Fibroblast of villous mesenchyme (primary cell): Measurements from ENCODE around the gene STAM. TPM values are rescaled to one million over a fixed set of nuclear protein-coding genes. Genes with fewer than 3 reads are reported as not detected.
A peak's percentile ranks its signal among the peaks of the same experiment; 100 is the strongest.

ENCODE experiments used
- DNase-seq: peaks from one replicate; pipeline ENCODE4 v3.0.0-alpha.2; 2010; ENCODE audit warnings: low read depth
- H3K4me3 ChIP-seq: 2 replicates; pipeline ENCODE4 v1.5.1; 2011; ENCODE audit warnings: low read depth, mild to moderate bottlenecking, low read length
- total RNA-seq: library from RNA; depleted of rRNA; stranded (reverse); fragments of >200 nt; gene quantifications from 2 replicates; pipeline ENCODE4 v1.2.3, GENCODE V29; 2012
- TF ChIP-seq, protein P1 (sequence below): IDR thresholded peaks from 2 replicates; pipeline ENCODE4 v1.5.1; 2012; ENCODE audit warnings: low read depth, mild to moderate bottlenecking, low read length; ENCODE audit not compliant: insufficient read depth

STAM gene
- total RNA-seq, 1 donor: 46.6 TPM

DNA sequence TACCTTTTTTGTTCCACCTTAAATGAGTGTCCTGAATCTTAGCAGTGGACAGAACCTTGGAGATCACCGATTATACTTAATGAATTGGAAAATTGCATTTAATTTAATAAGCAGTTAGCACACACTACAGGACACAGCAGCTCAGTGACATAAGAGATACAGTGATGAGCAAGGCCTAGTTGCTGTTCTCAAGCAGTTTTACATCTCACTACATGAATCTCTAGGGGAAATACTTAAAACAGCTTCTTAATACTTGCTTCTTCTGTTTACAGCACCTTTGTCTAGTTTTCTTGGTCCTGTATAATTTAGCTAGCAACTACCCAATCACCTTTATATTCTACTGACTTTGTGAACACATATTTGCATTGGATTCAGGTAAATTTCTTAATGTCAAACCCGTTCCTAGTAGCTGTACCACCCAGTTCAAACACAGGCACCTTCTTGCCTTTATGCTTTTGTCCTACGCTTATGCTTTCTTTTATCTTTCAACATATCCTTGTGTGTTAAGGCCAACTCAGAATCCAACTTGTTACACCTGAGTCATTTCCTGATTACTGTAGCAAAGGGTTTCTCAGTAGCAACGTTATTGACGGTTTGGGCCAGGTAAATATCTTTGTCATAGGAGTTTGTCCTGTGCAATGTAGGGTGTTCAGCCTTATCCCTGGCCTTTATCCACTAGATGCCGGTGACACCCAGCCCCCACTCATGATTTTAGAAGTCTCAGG, 1.8 kb downstream of the STAM start:
- H3K4me3 ChIP-seq: peak overlapping the region; percentile 97
- DNase-seq: no peak
- TF ChIP-seq, protein P1, sequence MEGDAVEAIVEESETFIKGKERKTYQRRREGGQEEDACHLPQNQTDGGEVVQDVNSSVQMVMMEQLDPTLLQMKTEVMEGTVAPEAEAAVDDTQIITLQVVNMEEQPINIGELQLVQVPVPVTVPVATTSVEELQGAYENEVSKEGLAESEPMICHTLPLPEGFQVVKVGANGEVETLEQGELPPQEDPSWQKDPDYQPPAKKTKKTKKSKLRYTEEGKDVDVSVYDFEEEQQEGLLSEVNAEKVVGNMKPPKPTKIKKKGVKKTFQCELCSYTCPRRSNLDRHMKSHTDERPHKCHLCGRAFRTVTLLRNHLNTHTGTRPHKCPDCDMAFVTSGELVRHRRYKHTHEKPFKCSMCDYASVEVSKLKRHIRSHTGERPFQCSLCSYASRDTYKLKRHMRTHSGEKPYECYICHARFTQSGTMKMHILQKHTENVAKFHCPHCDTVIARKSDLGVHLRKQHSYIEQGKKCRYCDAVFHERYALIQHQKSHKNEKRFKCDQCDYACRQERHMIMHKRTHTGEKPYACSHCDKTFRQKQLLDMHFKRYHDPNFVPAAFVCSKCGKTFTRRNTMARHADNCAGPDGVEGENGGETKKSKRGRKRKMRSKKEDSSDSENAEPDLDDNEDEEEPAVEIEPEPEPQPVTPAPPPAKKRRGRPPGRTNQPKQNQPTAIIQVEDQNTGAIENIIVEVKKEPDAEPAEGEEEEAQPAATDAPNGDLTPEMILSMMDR: no peak

DNA sequence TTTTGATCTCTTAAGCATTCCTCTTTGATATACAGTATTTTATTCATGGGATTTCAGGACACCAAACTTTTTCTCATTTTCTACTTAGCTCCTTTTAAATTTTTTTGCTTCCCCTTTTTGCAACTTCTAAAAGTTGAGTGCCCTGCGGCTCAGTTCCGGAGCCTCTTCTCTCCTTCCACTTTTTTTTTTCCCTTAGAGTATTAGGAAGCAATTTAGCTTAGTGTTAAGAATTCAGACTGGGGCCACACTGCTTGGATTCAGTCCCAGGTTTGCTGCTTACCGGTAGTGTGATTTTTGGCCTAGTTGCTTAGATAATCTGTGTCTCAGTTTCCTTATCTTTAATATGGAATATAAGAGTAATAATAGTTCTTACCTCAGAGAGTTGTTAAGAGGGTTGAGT, 3.4 kb downstream of the STAM start:
- DNase-seq: no peak
- TF ChIP-seq, protein P1: no peak
- H3K4me3 ChIP-seq: no peak overlapping the region

DNA sequence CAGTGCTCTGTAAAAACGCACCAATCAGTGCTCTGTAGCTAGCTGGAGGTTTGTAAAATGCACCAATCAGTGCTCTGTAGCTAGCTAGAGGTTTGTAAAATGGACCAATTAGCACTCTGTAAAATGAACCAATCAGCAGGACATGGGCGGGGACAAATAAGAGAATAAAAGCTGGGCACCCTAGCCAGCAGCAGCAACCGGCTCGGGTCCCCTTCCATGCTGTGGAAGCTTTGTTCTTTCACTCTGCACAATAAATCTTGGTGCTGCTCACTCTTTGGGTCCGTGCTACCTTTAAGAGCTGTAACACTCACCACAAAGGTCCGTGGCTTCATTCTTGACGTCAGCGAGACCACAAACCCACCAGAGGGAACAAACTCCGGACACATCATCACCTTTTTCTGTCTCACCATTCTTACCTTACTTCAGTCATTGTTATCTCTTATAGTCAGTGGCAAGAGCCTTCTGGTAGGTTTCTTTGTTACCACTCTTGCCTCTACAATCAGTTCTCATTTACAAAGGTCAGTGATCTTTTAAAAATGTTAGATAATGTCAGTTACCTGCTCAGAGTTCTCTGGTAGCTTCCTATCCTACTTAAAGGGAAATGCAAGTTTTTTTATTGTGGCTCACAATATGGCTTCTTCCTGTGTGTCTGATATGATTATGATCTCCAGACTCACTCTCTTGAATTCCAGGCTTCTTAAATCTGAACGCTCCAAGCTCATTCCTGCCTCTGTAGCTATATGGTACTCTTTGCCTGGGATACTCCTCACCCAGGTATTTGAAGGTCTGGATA, 4.5 kb downstream of the STAM start:
- TF ChIP-seq, protein P1: no peak
- H3K4me3 ChIP-seq: no peak overlapping the region
- DNase-seq: no peak

DNA sequence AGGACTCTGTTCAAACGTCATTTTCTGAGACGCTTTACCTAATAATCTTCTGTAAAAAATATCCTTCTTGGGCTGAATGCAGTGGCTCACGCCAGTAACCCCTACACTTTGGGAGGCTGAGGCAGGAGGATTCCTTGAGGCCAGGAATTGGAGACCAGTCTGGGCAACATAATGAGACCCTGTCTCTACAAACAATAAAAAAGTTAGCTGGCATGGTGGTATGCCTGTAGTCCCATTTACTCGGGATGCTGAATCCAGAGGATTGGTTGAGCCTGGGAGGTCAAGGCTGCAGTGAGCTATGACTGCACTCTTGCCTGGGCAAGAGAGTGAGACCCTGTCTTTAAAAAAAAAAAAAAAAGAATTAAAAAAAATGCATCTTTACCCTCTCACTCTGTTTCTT, 5.1 kb downstream of the STAM start:
- TF ChIP-seq, protein P1: no peak

DNA sequence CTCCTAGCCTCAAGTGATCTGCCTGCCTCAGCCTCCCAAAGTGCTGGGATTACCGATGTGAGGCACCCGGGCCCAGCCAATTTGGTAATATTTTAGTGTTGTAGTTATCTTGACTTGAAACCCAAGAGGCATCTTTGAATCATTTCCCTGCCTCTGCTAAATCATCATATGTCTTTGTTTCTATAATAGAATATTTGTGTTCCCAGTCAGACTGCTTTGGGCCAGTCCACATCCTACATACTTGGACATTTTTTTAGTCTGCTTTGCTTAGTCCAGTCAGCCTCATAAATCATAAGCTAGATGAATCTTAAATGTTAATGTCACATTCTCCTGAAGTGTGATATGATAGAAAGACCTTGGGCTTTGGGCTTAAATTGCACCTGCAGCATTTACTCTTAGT, 5.9 kb downstream of the STAM start:
- TF ChIP-seq, protein P1: no peak

More for the DNA sequence above, 5.1 kb downstream of the STAM start:
- no peak for DNase-seq
- H3K4me3 ChIP-seq: no peak overlapping the region

DNA sequence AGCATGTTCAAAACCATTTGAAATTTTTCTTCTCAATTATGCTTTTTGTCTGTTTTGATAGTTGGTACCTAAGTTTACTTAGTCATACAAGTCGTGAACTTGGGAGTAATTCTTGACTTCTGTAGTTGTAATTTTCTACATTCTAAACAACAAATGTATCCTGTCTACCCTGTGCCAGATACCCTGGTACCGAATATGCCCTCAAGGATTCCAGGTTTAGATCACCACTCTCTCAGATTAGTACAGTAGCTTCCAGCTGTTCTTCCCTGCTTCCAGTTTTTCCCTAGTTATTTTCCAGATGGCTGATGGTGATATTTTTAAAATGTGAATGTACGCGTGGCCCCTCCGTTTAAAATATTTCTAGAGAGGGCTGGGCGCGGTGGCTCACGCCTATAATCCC, 6.5 kb downstream of the STAM start:
- no peak overlapping the region for H3K4me3 ChIP-seq
- TF ChIP-seq, protein P1: no peak
- DNase-seq: no peak

More for the DNA sequence above, 5.9 kb downstream of the STAM start:
- peak; percentile 51 for DNase-seq
- no peak overlapping the region for H3K4me3 ChIP-seq

DNA sequence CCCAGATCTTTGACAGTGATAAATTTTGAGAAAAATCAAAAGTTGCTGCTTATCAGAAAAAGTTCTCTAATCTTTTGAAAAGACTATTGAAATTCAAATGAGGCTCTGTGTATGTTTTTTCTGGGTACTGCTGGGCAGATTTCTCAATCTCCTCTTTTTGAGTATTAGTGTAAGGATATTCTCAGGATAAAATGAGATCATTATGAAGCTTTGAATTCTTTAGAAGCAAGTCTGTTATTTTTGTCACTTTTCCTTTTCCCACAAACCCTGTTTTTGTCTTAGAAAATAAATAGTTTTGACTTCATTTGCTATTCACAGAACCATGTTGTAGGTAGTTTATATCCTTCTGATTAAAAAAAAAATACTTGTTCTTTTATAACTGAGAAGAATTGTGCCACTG, 7.9 kb downstream of the STAM start:
- TF ChIP-seq, protein P1: no peak
- no peak overlapping the region for H3K4me3 ChIP-seq
- DNase-seq: no peak
